ENCODE data around the gene ABHD17B.

- no peak for TF ChIP-seq CTCF (conservative IDR thresholded peaks at IDR 0.05 in 1 of 2, IDR thresholded peaks at IDR 0.05 in 1 of 2; ENCODE audit: extremely low read depth in 1 of 2, insufficient read depth in 1 of 2, low read depth in 1 of 2, low read length in 2 of 2)
- TF ChIP-seq EZH2 (IDR thresholded peaks at IDR 0.05; ENCODE audit: borderline replicate concordance, low read length) = no peak
Measured at GRCh38 chr9:71853084-71853483, 57.9 kb downstream of the ABHD17B start.
